GM18858 (cell line): Measurements from ENCODE around the gene TMEM11.
"Not testable (repeated sequence)": the region's sequence is repeated elsewhere in the genome, so short reads cannot be mapped to it uniquely, and the experiment has no call there.

Experiments used
- ATAC-seq: cut with Tn5 transposase; IDR thresholded peaks from one replicate; pipeline ENCODE4 v1.9.1; 2021; ENCODE audit not compliant: unreplicated experiment

TMEM11 gene

GRCh38 chr17:21242780-21243515 lies 29.0 kb upstream of the TMEM11 start:
- no peak for ATAC-seq

- no peak for ATAC-seq
These were observed 28.2 kb upstream of the TMEM11 start for GRCh38 chr17:21242026-21242697.

- ATAC-seq = no peak
These were observed 27.6 kb upstream of the TMEM11 start for GRCh38 chr17:21241564-21241963.

GRCh38 chr17:21240369-21241055 lies 26.6 kb upstream of the TMEM11 start:
- no peak for ATAC-seq

- no peak for ATAC-seq
These were observed 25.9 kb upstream of the TMEM11 start for GRCh38 chr17:21239680-21240368.

GRCh38 chr17:21235921-21236320 lies 22.0 kb upstream of the TMEM11 start:
- ATAC-seq = no peak

- ATAC-seq = no peak
These were observed 19.8 kb upstream of the TMEM11 start for GRCh38 chr17:21233581-21234347.

GRCh38 chr17:21232033-21232749 lies 18.2 kb upstream of the TMEM11 start:
- no peak for ATAC-seq

GRCh38 chr17:21231533-21231932 lies 17.6 kb upstream of the TMEM11 start:
- ATAC-seq = no peak

GRCh38 chr17:21228845-21229244 lies 14.9 kb upstream of the TMEM11 start:
- ATAC-seq = no peak

- no peak for ATAC-seq
These were observed 14.2 kb upstream of the TMEM11 start for GRCh38 chr17:21228111-21228510.

GRCh38 chr17:21227277-21227676 lies 13.3 kb upstream of the TMEM11 start:
- not testable (repeated sequence) for ATAC-seq

GRCh38 chr17:21223086-21223485 lies 9.1 kb upstream of the TMEM11 start:
- ATAC-seq = no peak

GRCh38 chr17:21218831-21219380 lies 4.9 kb upstream of the TMEM11 start:
- no peak for ATAC-seq

- ATAC-seq = no peak
These were observed 4.1 kb upstream of the TMEM11 start for GRCh38 chr17:21218101-21218500.

GRCh38 chr17:21217346-21217745 lies 3.4 kb upstream of the TMEM11 start:
- no peak for ATAC-seq

GRCh38 chr17:21215935-21216334 lies 2.0 kb upstream of the TMEM11 start:
- no peak for ATAC-seq

- ATAC-seq = no peak
These were observed 998 bp upstream of the TMEM11 start for GRCh38 chr17:21214777-21215541.

GRCh38 chr17:21213638-21214014 lies 335 bp downstream of the TMEM11 start:
- ATAC-seq = peak; percentile 3
